ENCODE measurements around the gene SETD7.

Gene SETD7

DNA sequence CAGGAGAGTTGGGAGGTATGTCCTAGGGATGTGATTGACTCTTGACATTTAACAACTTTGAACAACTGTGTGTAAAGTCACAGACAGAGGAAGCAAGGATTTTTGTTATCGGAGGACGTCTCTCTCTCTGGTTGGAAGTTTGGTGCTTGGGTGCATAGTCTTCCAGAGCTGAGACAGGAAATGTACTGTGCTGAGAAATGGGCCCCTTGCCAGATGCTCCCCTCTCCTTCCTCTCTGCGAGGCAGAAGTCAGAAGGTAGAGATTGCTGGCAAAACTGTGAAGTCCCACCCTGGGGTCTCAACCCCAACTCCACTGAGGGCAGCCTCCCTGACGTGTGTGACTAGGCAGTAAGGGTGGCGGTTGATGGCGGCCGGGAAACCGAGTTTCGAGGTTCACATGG lies 49.2 kb downstream of the SETD7 start:
- DNase-seq (ENCODE audit: extremely low read depth, low read depth), result no peak
- TF ChIP-seq, protein P1, sequence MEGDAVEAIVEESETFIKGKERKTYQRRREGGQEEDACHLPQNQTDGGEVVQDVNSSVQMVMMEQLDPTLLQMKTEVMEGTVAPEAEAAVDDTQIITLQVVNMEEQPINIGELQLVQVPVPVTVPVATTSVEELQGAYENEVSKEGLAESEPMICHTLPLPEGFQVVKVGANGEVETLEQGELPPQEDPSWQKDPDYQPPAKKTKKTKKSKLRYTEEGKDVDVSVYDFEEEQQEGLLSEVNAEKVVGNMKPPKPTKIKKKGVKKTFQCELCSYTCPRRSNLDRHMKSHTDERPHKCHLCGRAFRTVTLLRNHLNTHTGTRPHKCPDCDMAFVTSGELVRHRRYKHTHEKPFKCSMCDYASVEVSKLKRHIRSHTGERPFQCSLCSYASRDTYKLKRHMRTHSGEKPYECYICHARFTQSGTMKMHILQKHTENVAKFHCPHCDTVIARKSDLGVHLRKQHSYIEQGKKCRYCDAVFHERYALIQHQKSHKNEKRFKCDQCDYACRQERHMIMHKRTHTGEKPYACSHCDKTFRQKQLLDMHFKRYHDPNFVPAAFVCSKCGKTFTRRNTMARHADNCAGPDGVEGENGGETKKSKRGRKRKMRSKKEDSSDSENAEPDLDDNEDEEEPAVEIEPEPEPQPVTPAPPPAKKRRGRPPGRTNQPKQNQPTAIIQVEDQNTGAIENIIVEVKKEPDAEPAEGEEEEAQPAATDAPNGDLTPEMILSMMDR (IDR thresholded peaks at IDR 0.05; ENCODE audit: low read depth, low read length, missing control alignments), result no peak

DNA sequence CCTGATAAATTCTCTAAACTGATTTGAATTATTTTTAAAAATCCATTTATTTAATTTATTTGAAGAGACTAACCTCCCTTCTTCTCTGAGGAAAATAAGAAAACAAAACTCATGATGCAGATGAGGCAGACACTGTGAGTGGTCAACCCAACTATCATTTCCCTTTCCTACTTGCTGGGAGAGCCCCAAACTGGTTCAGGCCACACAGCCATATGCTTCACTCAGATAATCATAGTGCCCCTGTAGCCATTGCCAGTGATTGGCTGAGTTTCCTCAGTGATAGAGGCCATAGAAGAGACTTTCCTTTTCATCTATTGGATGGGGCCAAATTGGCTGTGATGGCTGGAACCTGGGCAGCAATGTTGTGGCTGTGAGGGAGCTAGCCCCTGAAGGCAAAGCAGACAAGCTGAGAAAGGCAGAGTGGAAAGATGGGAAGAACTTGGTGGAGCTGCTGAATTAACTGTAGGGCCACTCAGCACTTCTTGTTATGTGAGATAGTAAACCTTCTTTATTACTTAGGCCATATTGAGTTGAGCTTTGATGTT lies 52.3 kb downstream of the SETD7 start:
- TF ChIP-seq, protein P1 (IDR thresholded peaks at IDR 0.05; ENCODE audit: low read depth, low read length, missing control alignments), result no peak
- no peak overlapping the region for H3K4me3 ChIP-seq (replicated peaks; ENCODE audit: low read depth, low read length)
- DNase-seq (ENCODE audit: extremely low read depth, low read depth), result no peak

More for the DNA sequence above, 49.2 kb downstream of the SETD7 start:
- no peak overlapping the region for H3K4me3 ChIP-seq (replicated peaks; ENCODE audit: low read depth, low read length)

DNA sequence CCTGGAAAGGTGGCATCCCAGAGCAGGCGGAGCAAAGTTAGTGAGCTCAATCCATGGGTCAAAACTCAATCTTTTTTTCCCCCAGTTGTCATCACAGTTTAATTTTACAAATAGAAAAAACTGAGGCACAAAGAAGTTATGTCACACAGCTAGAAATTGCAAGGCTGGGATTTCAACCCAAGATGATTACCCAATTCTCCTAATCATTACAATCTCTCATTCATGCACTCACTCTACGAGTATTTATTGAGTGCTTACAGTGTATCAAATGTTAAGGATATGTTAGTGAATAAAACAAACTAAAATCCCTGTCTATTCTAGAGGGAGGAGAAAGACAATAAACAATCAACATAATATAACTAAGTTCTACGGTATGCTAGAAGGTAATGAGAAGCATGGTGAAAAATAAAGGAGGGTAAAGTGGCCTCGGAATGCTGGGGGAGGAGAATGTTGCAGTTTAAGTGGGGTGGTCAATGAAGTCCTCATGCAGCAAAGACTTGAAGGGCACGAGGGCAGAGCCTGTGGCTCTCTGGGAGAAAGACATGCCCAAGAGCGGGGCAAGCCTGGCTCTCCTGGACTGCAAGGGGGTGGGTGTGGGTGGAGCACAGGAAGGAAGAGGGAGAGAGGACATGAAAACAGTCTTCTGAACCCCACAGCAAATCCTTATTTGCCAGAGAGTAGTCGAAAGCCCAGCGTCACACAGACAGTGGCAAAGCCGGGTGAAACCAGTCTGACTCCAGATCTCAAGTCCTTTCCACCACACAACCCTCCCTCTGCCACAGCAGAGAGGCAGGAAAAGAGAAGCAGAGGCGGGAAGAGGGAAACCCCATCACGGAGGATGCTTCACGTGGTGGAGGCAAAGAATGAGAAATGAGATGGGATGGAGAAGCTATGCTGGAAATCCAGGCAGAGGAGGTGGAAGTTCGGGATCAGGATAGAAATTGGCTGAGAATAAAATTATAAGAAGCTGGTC lies 53.8 kb downstream of the SETD7 start:
- TF ChIP-seq, protein P1 (IDR thresholded peaks at IDR 0.05; ENCODE audit: low read depth, low read length, missing control alignments), result no peak
- DNase-seq (ENCODE audit: extremely low read depth, low read depth), result no peak
- H3K4me3 ChIP-seq (replicated peaks; ENCODE audit: low read depth, low read length), result no peak overlapping the region

DNA sequence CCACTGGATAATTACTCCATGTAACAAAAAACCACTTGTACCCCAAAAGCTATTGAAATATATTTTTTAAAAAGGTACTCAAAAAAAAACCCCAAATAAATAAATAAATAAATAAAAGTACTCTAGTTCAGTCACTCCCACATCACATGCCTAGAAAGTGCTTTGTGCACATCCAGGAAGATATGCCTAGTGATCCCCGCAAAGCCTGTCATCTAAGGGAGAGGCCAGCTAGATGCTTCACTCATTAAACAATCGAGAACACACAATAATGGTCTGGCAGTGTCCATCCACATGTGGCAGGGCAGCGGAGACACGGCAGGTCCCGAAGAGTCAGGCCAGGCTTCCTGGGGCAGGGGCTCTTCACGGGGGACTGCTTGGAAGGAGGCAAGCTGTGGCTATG lies 54.5 kb downstream of the SETD7 start:
- TF ChIP-seq, protein P1 (IDR thresholded peaks at IDR 0.05; ENCODE audit: low read depth, low read length, missing control alignments), result no peak
- DNase-seq (ENCODE audit: extremely low read depth, low read depth), result no peak
- no peak overlapping the region for H3K4me3 ChIP-seq (replicated peaks; ENCODE audit: low read depth, low read length)

DNA sequence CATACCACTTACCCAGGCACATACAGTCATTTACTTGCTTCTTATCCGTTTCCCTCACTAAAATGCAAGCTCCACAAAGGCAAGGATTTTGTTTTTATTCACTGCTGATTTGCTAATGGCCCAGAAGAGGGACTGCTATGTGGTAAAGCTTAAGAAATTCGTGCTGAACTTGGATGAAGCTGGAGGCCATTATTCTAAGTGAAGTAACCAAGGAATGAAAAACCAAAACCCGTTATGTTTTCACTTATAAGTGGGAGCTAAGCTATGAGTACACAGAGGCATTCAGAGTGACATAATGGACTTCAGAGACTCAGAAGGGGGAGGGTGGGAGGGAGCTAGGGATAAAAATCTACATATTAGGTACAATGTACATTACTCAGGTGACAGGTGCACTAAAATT lies 54.9 kb downstream of the SETD7 start:
- DNase-seq (ENCODE audit: extremely low read depth, low read depth), result no peak
- no peak overlapping the region for H3K4me3 ChIP-seq (replicated peaks; ENCODE audit: low read depth, low read length)
- TF ChIP-seq, protein P1 (IDR thresholded peaks at IDR 0.05; ENCODE audit: low read depth, low read length, missing control alignments), result no peak

DNA sequence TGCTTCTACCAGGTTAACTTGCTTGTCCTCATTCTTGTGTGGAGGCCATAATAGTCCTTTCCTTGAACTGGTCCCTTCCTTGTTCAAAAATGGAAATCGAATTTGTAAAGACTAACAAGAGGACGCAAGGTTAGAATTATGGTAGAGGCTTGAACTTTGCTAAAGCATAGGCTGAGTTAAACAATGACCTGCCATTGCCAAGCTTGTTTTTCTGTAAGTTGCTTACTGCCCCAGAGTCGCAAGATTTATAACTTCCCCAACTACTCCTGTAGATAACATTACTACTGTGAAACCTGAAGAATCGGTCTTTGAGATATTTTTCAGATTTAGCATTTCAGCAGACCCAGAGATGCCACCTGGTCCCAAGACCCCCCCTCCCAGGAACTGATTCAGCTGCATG lies 56.8 kb downstream of the SETD7 start:
- no peak for DNase-seq (ENCODE audit: extremely low read depth, low read depth)
- TF ChIP-seq, protein P1 (IDR thresholded peaks at IDR 0.05; ENCODE audit: low read depth, low read length, missing control alignments), result no peak
- no peak overlapping the region for H3K4me3 ChIP-seq (replicated peaks; ENCODE audit: low read depth, low read length)

All from HFF-Myc (cell line).